Fibroblast of lung (primary cell): ENCODE measurements around the gene CKS2. TPM values are rescaled to one million over a fixed set of nuclear protein-coding genes. Genes with fewer than 3 reads are reported as not detected.

Experiments
- DNase-seq, 2 donors: peaks; one replicate each; pipeline versions ENCODE4 v3.0.0 to v3.0.0-alpha.2; 2010; ENCODE audit warnings: low read depth in 2 of 2
- H2AFZ ChIP-seq: 2 replicates; pipeline ENCODE4 v1.5.1; 2012; ENCODE audit warnings: low read length, control low read depth, inconsistent platforms
- H3K27ac ChIP-seq: 2 replicates; pipeline ENCODE4 v1.5.1; 2011; ENCODE audit warnings: low read length, control low read depth; ENCODE audit not compliant: insufficient read depth
- H3K27me3 ChIP-seq: 2 replicates; pipeline ENCODE4 v1.5.1; 2011; ENCODE audit warnings: mild to moderate bottlenecking, low read length; ENCODE audit not compliant: control insufficient read depth, insufficient read depth
- H3K36me3 ChIP-seq: 2 replicates; pipeline ENCODE4 v1.5.1; 2011; ENCODE audit warnings: low read length; ENCODE audit not compliant: control insufficient read depth, insufficient read depth
- H3K4me1 ChIP-seq: 2 replicates; pipeline ENCODE4 v1.5.1; 2011; ENCODE audit warnings: low read length; ENCODE audit not compliant: control insufficient read depth, insufficient read depth; ENCODE audit errors: extremely low read depth
- H3K4me2 ChIP-seq: 2 replicates; pipeline ENCODE4 v1.5.1; 2011; ENCODE audit warnings: low read length, control low read depth; ENCODE audit not compliant: insufficient read depth; ENCODE audit errors: extremely low read depth
- H3K4me3 ChIP-seq, 4 experiments: fragments of 200-600 bp in 1 of 4; sonication (generic) in 1 of 4; replicated peaks in 1 of 4; 2 replicates each; pipeline ENCODE4 v1.5.1; 2011 to 2016; ENCODE audit warnings: low read length in 4 of 4, low read depth in 3 of 4, mild to moderate bottlenecking in 3 of 4, control low read depth in 2 of 4, inconsistent platforms in 1 of 4, mixed read lengths in 1 of 4; ENCODE audit not compliant: insufficient read depth in 1 of 4; ENCODE audit errors: control extremely low read depth in 1 of 4
- H3K79me2 ChIP-seq: 2 replicates; pipeline ENCODE4 v1.5.1; 2012; ENCODE audit warnings: mild to moderate bottlenecking, low read length, inconsistent platforms; ENCODE audit not compliant: control insufficient read depth, insufficient read depth
- H3K9ac ChIP-seq: 2 replicates; pipeline ENCODE4 v1.5.1; 2011; ENCODE audit warnings: mild to moderate bottlenecking, low read length, control low read depth; ENCODE audit not compliant: insufficient read depth
- H3K9me3 ChIP-seq: 2 replicates; pipeline ENCODE4 v1.5.1; 2012; ENCODE audit warnings: low read depth, low read length; ENCODE audit not compliant: control insufficient read depth, insufficient read depth
- H4K20me1 ChIP-seq: 2 replicates; pipeline ENCODE4 v1.5.1; 2011; ENCODE audit warnings: low read length; ENCODE audit not compliant: control insufficient read depth, insufficient read depth; ENCODE audit errors: extremely low read depth
- CTCF ChIP-seq, 2 donors: IDR thresholded peaks in 1 of 2; conservative IDR thresholded peaks in 1 of 2; 1 replicate in 1 of 2; 2 replicates in 1 of 2; pipeline ENCODE4 v1.5.1; 2011 to 2012; ENCODE audit warnings: low read length in 2 of 2, control low read depth in 1 of 2, inconsistent platforms in 1 of 2, low read depth in 1 of 2, mild to moderate bottlenecking in 1 of 2
- EZH2 ChIP-seq: IDR thresholded peaks from 2 replicates; pipeline ENCODE4 v1.5.1; 2012; ENCODE audit warnings: low read length, control low read depth, mild to moderate bottlenecking; ENCODE audit errors: missing control alignments
- polyA plus RNA-seq, 2 donors: library from polyadenylated mRNA; depleted of rRNA in 1 of 2; stranded (reverse) in 1 of 2; unstranded in 1 of 2; fragments of >200 nt; gene quantifications; 2 replicates each; pipeline ENCODE4 v1.2.1, GENCODE V29; 2011 to 2012; ENCODE audit warnings: missing spikeins in 1 of 2
- total RNA-seq: library from RNA; depleted of rRNA; stranded (reverse); fragments of >200 nt; gene quantifications from 2 replicates; pipeline ENCODE4 v1.2.1, GENCODE V29; 2014

Gene CKS2
- total and polyA plus RNA-seq, 2 donors (not counting 1 experiment from before 2014, with no cell fraction given), result 69.7 to 101 TPM

GRCh38 chr9:89364666-89365531 lies 53.9 kb downstream of the CKS2 start:
- TF ChIP-seq EZH2 (no peak), CTCF (conservative IDR thresholded peaks at IDR 0.05 in 1 of 2, IDR thresholded peaks at IDR 0.05 in 1 of 2; ENCODE audit: low read depth in 1 of 2, low read length in 2 of 2) (no peak)
- no peak for DNase-seq
- H3K27me3 ChIP-seq, result no peaks in the 10 kb centered on the region

GRCh38 chr9:89365532-89365912 lies 54.5 kb downstream of the CKS2 start:
- H3K4me2 ChIP-seq, result no peak overlapping the region
- no peak for TF ChIP-seq EZH2
- TF ChIP-seq CTCF (conservative IDR thresholded peaks at IDR 0.05 in 1 of 2, IDR thresholded peaks at IDR 0.05 in 1 of 2; ENCODE audit: low read depth in 1 of 2, low read length in 2 of 2), result no peak

More at GRCh38 chr9:89364666-89365531, 53.9 kb downstream of the CKS2 start:
- no peak overlapping the region for H2AFZ ChIP-seq
- H3K4me3 ChIP-seq, result no peak overlapping the region
- no peaks in the 10 kb centered on the region for H4K20me1 ChIP-seq
- no peak overlapping the region for H3K4me2 ChIP-seq
- no peaks in the 10 kb centered on the region for H3K4me1 ChIP-seq
- H3K9me3 ChIP-seq, result no peaks in the 10 kb centered on the region
- H3K9ac ChIP-seq, result no peak overlapping the region
- no peaks in the 10 kb centered on the region for H3K79me2 ChIP-seq
- H3K36me3 ChIP-seq, result peaks cover 2% of the 10 kb centered on the region
- H3K27ac ChIP-seq, result no peak overlapping the region

More at GRCh38 chr9:89365532-89365912, 54.5 kb downstream of the CKS2 start:
- Histone ChIP-seq H2AFZ (no peak overlapping the region), H3K27ac (no peak overlapping the region), H3K9ac (no peak overlapping the region), H3K9me3 (no peaks in the 10 kb centered on the region), H3K4me1 (no peaks in the 10 kb centered on the region), H3K27me3 (no peaks in the 10 kb centered on the region), H4K20me1 (no peaks in the 10 kb centered on the region), H3K79me2 (no peaks in the 10 kb centered on the region), H3K4me3 (no peak overlapping the region), H3K36me3 (peaks cover 2% of the 10 kb centered on the region)
- no peak for DNase-seq

Other genes with a start within 250 kb of the CKS2 start
- gene SHC3, start 132.4 kb upstream of the CKS2 start, total RNA-seq, result 7.7 and 16.2 TPM in 2 replicates
- gene SHC3, start 132.4 kb upstream of the CKS2 start, polyA plus RNA-seq, result 1.7 and 2.5 TPM in 2 replicates
- gene SECISBP2, start 7.3 kb downstream of the CKS2 start, total RNA-seq, result 29.0 and 33.0 TPM in 2 replicates
- 20.9 and 23.0 TPM in 2 replicates for gene SECISBP2, start 7.3 kb downstream of the CKS2 start, polyA plus RNA-seq
- gene SEMA4D, start 186.9 kb downstream of the CKS2 start, total RNA-seq, result 2.6 TPM in 2 replicates
- 0.67 and 0.68 TPM in 2 replicates for gene SEMA4D, start 186.9 kb downstream of the CKS2 start, polyA plus RNA-seq